Right kidney (tissue), 1 donor: ENCODE data around the gene SRPK2.
"Not testable (repeated sequence)": the region's sequence is repeated elsewhere in the genome, so short reads cannot be mapped to it uniquely, and the experiment has no call there.

Source experiments
- DNase-seq: peaks from one replicate; pipeline ENCODE4 v3.0.0-alpha.2; 2016

SRPK2 gene

DNA sequence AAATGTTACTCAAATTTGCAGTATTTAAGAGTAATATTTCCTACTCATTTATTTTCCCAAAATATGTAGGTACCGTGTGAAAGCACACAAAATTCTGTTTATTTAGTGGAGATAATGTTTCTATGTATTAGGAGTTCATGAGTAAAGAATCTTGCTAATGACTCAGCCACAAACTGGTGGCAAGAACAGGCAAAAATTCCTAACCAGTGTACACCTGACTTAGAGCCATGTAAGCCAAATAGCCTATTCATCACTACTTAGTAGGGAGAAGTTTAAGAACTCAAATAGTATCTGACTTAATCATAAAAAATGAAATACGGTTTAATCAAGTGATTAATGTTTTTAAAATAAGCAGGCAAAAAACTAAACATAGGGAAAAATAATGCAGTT is 169.0 kb downstream of the SRPK2 start:
- no peak for DNase-seq

DNA sequence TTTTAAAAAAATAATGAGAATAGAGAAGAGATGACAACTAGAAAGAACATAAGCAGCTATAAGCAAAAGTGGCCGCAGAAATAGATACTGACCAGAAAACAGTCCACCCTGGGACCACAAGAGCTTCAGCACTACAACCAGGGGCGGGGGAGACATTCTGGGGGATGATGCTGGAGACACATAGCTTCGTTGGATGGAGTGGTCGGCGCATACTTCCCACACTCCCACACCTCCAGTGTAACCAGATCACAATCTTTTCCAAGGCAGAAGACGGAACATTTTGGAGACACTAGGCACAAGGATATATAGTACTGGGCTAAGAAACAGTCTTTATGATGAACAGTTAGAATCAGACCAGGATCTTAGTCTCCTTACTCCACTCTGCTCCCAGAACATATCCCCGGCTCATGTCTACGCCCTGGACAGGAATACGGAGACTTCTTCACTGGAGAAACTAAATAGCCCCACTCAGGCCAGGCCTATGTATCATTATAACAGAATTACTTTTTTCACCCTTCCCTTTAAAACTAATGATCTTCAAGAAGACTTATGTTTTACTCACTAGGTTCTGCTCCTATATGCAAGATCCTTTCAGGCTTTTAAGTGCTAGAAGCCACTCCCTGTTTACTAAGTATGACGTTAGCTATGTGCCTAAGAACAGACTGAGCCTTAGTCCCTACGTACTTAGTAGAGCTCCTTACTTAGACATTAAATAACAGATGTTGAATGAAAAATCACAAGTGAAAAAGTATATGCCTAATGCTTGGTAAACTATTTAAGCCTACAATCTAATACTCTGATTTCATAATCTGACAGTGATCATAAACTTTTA is 169.6 kb downstream of the SRPK2 start:
- no peak for DNase-seq

DNA sequence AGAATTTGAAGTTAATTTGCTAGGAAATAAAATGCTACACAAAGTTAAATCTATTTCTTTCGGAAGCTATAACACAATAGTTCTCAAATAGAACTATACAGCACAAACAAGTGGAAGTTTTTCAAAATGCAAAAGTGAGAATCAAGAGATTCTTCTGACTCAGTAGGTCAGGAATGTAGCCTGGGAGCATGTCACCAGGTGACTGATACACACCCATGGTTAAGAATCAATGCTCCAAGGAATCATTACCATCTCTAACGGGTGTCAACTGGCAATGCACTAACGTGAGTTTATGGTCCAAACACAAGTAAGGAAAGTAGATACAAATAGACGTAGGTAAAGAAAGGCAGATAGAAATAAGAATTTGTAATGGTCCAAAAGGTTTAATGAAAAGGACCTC is 170.5 kb downstream of the SRPK2 start:
- no peak for DNase-seq

DNA sequence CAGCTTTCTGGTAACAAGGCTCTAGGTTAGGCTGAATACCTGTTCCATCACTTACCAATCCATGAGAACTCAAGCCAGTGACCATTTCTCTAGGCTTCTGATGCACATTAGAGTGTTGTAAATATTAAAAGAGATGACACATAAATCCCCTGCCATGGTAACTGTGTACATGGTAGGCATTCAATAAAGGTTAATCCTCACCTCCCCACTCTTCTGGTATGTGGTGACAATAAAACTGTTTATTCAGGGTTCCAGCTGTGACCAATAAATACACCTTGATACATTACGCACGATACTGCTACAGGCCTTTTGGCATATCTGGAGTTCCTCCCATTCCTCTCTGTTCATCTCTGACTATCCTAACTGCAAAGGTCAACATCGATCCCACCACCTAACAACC is 171.9 kb downstream of the SRPK2 start:
- DNase-seq = no peak

DNA sequence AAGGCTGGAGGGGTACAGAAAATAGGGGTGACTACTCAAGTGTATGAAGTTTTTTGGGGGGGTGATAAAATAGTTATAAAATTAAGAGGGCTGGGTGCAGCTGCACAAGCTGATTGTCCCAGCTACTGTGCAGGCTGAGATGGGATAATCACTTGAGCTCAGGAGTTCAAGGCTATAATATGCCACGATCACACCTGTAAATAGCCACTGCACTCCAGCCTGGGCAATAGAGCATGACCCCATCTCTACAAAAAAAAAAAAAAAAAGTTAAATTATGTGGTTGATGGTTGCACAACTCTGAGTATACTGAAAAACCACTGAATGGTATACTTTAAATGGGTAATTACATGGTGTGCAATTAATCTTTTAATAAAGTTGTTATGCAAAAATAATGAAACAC is 172.9 kb downstream of the SRPK2 start:
- DNase-seq = no peak

DNA sequence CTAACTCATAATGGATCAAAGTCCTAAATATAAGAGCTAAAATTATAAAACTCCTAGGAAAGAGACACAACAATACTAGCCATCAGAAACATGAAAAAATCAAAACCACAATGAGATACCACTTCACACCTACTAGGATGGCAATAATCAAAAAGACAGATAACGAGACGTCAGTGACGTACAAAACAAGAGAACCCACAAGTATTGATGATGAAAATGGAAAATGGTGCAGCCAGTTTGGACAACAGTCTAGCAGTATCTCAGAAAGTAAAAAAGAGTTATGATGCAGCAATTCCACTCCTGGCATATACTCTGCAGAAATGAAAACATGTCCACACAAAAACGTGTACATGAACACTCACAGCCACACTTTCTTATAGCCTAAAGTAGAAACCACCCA is 173.5 kb downstream of the SRPK2 start:
- DNase-seq = no peak

DNA sequence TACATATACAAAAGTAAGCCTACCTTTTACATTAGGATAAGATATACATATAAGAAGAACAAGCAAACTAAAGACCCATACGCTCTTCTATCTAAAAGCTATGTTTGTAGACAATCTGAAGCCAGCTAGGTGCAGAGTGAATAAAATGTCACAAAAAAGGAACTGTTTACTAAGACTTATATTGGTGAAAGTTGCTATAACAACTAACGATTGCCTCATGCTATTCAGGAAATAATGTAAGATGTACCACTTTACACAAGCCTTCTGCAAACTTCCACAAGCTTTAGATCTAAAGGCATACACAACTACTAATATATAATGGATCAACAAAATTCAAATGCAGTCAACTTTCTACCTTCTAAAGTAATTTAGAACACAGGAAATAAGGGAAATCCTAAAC is 175.1 kb downstream of the SRPK2 start:
- no peak for DNase-seq

DNA sequence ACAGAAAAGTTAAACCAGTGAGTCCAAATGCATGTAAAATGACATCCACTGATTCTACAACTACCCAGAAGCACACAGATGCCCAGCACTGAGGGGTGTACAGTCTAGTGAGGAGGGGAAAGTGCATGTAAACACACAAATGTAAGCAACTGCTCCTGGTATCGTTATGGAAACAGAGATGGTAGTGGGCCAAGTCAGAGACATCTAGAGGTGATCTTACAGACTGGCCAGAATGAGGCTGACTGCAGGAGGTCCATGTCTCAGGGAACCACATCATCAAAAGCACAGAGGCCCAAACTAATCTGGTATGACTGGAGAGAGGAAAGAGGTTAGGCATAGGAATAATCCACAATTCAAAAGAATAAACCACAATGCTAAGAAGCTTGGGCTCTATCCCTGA is 176.5 kb downstream of the SRPK2 start:
- no peak for DNase-seq

DNA sequence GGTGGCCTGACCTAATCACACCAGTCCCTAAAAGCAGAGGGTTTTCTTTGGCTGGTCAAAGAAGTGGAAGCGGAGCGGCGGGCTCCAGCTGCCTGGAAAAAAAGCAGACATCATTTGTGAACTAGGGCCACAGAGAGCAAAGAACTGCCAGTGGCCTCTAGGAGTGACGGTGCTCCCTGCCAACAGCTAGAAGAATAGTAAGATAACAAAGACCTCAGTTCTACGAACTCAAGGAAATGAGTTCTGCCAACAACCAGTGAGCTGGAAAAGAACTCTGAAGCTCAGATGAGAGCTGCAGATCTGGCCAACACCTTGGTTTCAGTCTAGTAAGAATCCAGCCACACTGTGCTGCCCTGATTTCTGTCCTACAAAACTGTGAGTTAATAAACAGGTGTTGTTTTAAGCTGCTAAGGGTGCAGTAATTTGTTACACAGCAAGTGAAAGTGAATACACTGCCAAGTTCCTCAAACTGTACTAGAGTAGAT is 178.0 kb downstream of the SRPK2 start:
- DNase-seq = no peak

DNA sequence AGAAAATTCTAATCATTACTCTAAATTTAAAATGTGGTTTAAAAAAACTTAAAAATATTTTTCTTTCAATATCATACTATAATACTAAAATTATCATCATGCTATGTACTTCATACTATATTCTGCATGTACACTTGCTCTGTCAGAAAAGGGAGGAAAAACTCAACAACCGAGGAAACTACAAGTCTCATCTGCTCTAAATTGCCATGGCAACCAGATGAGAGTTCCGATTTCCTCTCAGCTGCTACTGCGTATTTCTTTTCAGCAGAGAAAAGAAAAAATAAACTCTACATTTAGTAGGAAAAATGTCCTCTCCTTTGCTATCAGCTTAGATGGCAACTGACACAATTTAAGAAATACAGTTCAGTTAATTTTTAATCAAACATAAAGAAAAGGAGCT is 178.9 kb downstream of the SRPK2 start:
- no peak for DNase-seq

DNA sequence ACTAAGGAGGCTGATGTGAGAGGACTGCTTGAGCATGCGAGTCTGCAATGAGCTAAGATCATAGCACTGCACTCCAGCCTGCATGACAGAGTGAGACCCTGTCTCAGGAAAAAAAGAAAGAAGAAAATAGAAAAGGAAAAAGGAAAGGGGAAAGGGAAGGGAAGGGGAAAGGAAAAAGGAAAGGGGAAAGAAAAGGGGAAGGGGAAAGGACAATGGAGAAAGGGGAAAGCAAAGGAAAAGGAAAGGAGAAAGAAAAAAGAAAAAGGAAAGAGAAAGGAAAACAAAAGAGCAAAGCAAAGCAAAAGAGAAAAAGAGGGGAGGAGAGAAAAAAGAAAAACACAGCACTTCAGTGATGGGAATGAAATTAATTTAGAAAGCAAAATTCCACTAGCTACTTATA is 179.3 kb downstream of the SRPK2 start:
- DNase-seq = no peak

DNA sequence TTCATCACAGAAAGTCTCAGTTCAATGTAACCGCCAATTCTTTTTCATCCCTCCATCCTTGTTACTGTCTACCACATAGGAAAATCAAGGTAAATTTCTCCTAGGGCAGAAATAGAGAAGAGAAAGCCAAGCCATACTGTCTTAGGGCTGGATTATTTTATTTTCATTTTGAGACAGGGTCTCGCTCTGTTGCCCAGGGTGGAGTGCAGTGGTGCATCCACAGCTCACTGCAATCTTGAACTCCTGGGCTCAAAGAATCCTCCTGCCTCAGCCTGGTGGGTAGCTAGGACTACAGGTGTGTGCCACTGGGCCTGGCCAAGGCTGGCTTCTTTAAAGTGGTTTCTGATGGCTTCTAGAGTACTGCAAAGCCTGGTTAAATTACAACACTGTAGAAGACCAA is 181.7 kb downstream of the SRPK2 start:
- DNase-seq = no peak

DNA sequence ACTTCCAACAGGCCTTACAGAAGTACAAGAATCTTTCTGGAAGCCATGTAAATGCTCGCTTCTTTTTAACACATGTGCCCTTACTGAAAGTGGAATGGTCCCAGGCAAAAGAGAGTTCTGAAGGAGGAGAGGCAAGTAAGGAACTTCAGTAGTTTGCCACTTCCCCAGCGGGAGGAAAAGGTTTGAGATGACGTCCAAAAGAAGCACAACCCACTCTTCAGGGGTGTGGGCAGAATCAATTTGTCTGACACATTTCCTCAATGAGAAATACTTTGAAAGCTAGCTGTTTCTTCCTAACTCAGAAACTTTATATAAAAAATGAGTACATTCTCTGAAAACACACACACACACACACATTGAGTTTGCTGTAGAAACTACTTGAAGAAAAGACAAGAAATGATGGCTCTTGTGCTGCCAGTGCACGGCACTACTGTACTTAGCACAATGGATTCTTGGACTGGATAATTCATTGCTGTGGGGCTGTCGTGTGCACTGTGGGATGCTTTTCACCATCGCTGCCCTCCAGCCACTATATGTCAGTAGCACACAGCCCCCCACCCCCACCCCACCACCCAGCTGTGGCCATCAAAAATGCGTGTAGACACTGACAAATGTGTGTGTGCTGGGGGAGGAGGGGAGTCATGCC is 183.0 kb downstream of the SRPK2 start:
- DNase-seq = no peak

DNA sequence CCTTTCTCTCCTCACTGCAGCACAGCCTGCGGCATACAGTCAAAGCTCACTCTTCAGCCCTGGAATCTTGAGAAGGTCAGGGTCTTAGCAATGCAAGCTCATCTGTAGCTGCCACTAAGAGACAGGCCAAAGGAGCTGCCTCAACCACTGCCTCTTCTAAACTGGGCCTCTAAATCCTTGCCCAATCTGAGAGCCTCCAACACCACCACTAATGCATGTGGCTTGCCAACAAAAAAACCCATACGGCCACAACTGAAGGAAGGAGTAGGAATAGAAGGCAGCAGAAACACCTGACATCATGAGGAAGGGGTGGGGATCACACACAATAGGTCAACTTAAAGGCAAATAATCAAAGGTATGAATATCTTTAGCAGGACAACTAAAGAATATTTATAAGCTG is 183.8 kb downstream of the SRPK2 start:
- no peak for DNase-seq

DNA sequence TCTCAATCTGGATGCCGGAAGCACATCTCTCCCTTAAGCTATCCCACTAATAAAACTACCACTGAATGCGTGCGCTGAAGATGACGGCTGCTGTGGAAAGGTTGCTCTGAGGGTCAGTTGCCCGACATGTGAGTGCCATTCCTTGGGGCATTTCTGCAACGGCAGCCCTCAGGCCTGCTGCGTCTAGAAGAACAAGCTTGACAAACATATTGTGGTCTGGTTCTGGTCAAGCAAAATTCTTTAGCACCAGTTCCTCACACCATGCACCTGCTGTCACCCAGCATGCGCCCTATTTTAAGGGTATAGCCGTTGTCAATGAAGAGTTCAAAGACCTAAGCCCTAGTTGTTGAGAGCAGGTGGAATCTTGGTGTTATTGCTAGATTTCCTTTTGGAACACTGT is 184.2 kb downstream of the SRPK2 start:
- no peak for DNase-seq

DNA sequence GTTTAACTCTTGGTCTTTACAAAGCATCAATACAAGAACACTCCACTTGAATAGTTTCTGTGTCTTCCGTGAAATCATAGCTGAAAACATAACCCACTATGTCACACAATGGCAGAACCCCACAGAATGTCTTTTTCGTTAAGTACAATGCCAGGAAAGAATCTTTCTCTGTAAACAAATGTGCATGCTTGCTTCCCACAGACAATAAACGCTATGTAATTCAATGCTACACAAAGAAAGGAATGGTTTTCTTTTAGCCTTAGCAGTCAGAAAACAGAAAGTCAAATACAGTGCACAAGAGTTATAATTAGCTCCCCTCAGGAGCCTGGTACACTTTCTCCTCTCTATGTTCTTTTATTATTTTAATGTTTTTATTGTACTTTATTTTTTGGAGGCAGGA is 186.1 kb downstream of the SRPK2 start:
- no peak for DNase-seq

DNA sequence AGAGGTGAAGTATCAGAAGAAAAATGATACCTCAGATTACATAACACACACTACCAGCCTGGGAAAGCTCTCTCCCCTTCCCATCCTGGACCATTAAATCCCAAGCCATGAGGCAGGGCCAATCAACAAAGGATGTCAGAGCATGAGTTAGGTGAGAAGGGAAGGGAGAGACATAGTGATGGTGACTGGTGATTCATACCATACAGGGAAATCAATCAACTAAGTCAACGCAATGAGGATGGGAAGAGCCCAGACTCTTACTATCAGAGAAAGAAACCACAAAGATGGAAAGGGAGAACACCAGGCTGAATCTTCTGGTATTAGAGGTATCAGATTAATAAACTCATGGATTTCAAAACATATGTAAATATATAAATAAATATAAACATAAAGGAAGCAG is 189.3 kb downstream of the SRPK2 start:
- DNase-seq = no peak

DNA sequence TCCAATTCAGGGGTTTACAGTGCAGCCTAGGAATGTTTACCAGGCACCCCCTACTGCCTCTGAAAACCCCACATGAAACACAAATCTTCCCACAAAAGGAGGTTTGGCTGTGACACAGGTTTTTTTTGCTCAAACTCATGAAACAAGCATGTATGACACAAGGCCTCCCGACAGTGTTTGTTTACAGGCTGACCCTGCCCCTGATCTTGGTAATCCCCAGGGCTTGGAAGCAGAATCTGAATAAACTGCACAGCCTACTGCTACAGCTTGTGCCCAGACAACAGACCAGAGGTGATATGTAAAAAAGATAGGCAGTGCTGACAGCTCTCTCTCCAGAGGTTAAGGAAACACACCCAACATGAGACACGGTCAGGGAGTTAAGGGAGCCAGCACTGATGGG is 190.5 kb downstream of the SRPK2 start:
- no peak for DNase-seq

DNA sequence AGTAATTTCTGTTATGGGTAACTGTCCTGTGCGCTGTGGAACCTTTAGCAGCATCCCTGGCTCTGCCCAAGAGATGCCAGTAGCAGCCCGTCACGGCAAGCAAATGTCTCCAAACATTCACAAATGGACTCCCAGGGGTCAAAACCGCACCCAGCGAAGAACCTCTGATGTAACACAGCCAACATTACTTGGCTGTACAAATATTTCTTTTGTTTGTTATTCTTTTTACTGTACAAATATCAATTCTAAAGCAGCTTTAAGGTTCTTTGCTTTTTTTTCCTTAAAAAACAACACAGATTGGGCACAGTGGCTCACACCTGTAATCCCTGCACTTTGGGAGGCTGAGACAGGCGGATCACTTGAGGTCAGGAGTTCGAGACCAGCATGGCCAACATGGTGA is 192.2 kb downstream of the SRPK2 start:
- DNase-seq = no peak

DNA sequence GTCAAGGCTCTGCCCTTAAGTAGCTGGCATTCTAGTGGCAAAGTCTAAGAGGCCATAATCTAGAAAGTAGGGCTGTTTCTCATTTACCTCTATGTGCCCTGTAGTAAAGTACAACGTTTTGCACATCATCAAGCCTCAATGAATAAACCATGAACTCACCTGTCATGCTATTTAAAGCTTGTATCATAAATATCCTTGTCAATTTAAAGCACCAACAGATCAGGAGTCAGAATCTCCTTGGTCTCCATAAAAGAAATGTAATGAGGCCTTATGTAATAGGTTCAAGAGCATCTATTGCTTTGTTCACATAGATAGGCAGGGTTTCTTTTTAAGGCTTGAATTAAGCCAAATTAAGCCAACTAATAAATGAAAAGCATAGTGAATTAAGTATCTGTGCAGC is 192.8 kb downstream of the SRPK2 start:
- no peak for DNase-seq

DNA sequence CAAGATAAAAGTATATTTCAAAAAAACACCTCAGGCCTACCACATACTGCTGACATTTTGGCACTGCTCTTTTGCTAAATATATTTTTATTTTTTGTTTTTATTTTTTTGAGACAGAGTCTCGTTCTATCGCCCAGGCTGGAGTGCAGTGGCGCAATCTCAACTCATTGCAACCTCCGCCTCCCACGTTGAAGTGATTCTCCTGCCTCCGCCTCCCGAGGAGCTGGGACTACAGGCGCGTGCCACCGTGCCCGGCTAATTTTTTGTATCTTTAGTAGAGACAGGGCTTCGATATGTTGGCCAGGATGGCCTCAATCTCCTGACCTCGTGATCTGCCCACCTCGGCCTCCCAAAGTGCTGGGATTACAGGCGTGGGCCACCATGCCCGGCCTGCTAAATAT is 193.8 kb downstream of the SRPK2 start:
- DNase-seq = not testable (repeated sequence)

DNA sequence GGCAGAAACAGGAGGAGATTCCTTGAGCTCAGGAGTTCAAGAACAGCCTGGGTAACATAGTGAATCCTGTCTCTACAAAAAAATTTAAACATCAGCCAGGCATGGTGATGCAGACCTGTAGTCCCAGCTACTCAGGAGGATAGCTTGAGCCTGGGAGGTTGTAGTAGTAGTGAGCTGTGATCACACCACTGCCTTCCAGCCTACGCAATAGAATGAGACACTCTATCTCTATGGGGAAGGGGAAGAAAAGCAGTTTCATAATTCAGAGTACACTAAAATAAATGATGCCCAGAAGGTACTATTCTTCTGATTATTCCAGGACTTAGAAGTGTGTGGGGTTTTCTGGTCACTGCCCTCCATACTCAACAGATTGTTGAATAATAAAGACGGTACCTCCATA is 197.4 kb downstream of the SRPK2 start:
- no peak for DNase-seq

DNA sequence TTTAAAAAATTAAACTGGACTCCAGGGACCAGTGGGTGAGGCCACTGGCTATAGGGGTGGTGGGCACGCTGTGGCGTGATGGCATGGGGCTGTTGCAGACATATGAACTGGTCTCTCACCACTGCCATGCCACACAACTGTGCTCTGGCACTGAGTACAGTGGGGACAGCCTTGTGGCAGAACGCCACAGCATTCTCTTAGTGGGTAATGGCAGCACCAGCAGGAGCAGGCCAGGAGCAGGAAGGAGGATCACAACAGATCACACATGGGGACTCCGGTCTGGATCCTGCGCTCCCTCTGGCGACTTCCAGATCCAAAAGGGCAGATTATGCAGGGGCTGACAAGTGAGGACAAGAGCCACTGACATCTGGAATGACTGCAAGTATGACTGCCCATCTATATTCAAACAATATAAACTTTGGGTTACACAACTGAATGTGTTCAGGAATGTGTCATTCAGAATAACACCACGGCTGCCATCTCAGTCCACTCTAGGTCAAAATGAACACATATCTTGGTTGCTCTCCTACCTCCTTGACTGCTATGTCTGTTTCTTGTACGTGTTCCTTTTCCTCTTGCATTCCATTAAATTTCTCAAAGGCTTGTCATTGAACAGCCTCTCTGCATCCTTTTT is 198.7 kb downstream of the SRPK2 start:
- no peak for DNase-seq

DNA sequence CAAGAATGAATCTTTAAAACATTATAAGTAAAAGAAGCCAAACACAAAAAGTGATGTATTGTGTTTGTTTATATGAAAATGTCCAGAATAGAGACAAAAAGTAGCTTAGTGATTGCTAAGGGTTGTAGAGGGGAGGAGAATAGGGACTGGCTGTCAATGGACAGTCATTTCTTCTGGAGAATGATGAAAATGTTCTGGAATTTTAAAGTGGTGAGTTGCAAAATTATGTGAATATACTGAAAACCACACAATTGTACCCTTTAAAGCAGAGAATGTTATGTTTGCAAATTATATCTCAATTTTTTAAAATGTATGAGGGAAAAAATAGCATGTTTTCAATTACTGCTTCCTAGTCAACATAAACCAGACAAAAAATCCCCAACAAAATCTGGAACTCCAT is 200.5 kb downstream of the SRPK2 start:
- DNase-seq = no peak
